MM.1S (cell line): ENCODE results near the gene JAML.

Experiments used
- DNase-seq: peaks from one replicate; pipeline ENCODE4 v3.0.0-alpha.2; 2015
- H2AFZ ChIP-seq: fragments of 300-600 bp; sonication (generic); 2 replicates; pipeline ENCODE4 v1.6.0; 2016; ENCODE audit warnings: antibody characterized with exemption, low read length
- H3F3A ChIP-seq: fragments of 300-600 bp; sonication (generic); 2 replicates; pipeline ENCODE4 v1.6.1; 2016; ENCODE audit warnings: mild to moderate bottlenecking, antibody characterized with exemption, low read length, moderate library complexity, mixed read lengths; ENCODE audit not compliant: insufficient read depth
- H3K27ac ChIP-seq: fragments of 300-600 bp; sonication (generic); 2 replicates; pipeline ENCODE4 v1.5.1; 2016; ENCODE audit warnings: mild to moderate bottlenecking, low read length
- H3K27me3 ChIP-seq: fragments of 300-600 bp; sonication (generic); replicated peaks from 2 replicates; pipeline ENCODE4 v1.6.0; 2016; ENCODE audit warnings: low read length; ENCODE audit not compliant: insufficient read depth
- H3K36me3 ChIP-seq: fragments of 300-600 bp; sonication (generic); replicated peaks from 2 replicates; pipeline ENCODE4 v1.6.1; 2016; ENCODE audit warnings: mild to moderate bottlenecking, low read length, mixed read lengths; ENCODE audit not compliant: insufficient read depth
- H3K4me1 ChIP-seq: fragments of 300-600 bp; sonication (generic); 2 replicates; pipeline ENCODE4 v1.6.1; 2016; ENCODE audit warnings: low read length, mixed read lengths
- H3K4me2 ChIP-seq: fragments of 300-600 bp; sonication (generic); 2 replicates; pipeline ENCODE4 v1.6.0; 2016; ENCODE audit warnings: low read depth, low read length
- H3K4me3 ChIP-seq: fragments of 300-600 bp; sonication (generic); 2 replicates; pipeline ENCODE4 v1.5.1; 2016; ENCODE audit warnings: low read length, mixed read lengths
- H3K79me2 ChIP-seq: fragments of 300-600 bp; sonication (generic); 2 replicates; pipeline ENCODE4 v1.6.1; 2016; ENCODE audit warnings: mixed run types, low read length, mixed read lengths
- H3K9ac ChIP-seq: fragments of 300-600 bp; sonication (generic); 2 replicates; pipeline ENCODE4 v1.6.1; 2016; ENCODE audit warnings: low read length, mixed read lengths
- H3K9me2 ChIP-seq: fragments of 300-600 bp; sonication (generic); replicated peaks from 2 replicates; pipeline ENCODE4 v1.6.1; 2016; ENCODE audit warnings: mild to moderate bottlenecking, low read length, mixed read lengths; ENCODE audit not compliant: insufficient read depth
- H3K9me3 ChIP-seq: fragments of 300-600 bp; sonication (generic); replicated peaks from 2 replicates; pipeline ENCODE4 v1.6.1; 2016; ENCODE audit warnings: mild to moderate bottlenecking, low read length, mixed read lengths; ENCODE audit not compliant: insufficient read depth
- H4K20me1 ChIP-seq: fragments of 300-600 bp; sonication (generic); 2 replicates; pipeline ENCODE4 v1.6.1; 2016; ENCODE audit warnings: mild to moderate bottlenecking, low read length, moderate library complexity, mixed read lengths; ENCODE audit not compliant: insufficient read depth
- EZH2 ChIP-seq: fragments of 300-600 bp; sonication (generic); optimal IDR thresholded peaks from 2 replicates; pipeline ENCODE3; 2017; ENCODE audit warnings: low read depth, mild to moderate bottlenecking, antibody characterized with exemption, low read length, mixed read lengths
- EZH2phosphoT487 ChIP-seq: fragments of 300-600 bp; sonication (generic); IDR thresholded peaks from 2 replicates; pipeline ENCODE4 v1.6.1; 2018; ENCODE audit warnings: antibody characterized with exemption, low read length
- TF ChIP-seq, protein P1 (sequence below): fragments of 300-600 bp; sonication (generic); IDR thresholded peaks from 2 replicates; pipeline ENCODE4 v1.5.1; 2016; ENCODE audit warnings: antibody characterized with exemption, low read length, mixed read lengths

The JAML gene

GRCh38 chr11:118200901-118201680 lies 23.7 kb downstream of the JAML start:
- no peak for DNase-seq
- H2AFZ ChIP-seq = no peak overlapping the region
- no peaks in the 10 kb centered on the region for H3K9me3 ChIP-seq

DNA sequence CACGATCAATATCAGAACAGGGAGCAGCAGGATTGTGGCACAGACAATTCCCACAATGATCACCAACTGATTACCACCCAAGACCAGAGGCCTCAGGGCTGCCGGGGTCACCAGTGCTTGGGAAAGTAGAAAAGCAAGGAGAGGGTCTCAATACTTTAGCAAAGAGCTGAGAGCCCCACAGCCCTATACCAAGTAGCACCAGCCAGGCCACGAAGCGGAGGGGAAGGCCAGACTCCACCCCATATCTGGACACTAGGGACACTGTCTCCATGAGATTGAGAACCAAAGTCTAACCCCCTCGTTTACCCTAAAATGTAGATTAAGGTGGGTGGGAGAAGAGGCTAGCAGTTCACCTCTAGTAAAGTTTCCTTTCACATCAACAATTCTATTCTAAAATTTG lies 24.3 kb downstream of the JAML start:
- no peaks in the 10 kb centered on the region for H4K20me1 ChIP-seq
- no peak overlapping the region for H3K4me3 ChIP-seq
- no peak for TF ChIP-seq EZH2
- TF ChIP-seq, protein P1, sequence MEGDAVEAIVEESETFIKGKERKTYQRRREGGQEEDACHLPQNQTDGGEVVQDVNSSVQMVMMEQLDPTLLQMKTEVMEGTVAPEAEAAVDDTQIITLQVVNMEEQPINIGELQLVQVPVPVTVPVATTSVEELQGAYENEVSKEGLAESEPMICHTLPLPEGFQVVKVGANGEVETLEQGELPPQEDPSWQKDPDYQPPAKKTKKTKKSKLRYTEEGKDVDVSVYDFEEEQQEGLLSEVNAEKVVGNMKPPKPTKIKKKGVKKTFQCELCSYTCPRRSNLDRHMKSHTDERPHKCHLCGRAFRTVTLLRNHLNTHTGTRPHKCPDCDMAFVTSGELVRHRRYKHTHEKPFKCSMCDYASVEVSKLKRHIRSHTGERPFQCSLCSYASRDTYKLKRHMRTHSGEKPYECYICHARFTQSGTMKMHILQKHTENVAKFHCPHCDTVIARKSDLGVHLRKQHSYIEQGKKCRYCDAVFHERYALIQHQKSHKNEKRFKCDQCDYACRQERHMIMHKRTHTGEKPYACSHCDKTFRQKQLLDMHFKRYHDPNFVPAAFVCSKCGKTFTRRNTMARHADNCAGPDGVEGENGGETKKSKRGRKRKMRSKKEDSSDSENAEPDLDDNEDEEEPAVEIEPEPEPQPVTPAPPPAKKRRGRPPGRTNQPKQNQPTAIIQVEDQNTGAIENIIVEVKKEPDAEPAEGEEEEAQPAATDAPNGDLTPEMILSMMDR = no peak
- H3K27me3 ChIP-seq = peaks cover 15% of the 10 kb centered on the region
- H3K9ac ChIP-seq = no peak overlapping the region
- H3K9me3 ChIP-seq = no peaks in the 10 kb centered on the region
- no peaks in the 10 kb centered on the region for H3F3A ChIP-seq
- no peak overlapping the region for H3K27ac ChIP-seq
- no peak overlapping the region for H3K4me2 ChIP-seq
- H3K36me3 ChIP-seq = no peaks in the 10 kb centered on the region
- H3K79me2 ChIP-seq = no peaks in the 10 kb centered on the region
- no peaks in the 10 kb centered on the region for H3K4me1 ChIP-seq
- no peaks in the 10 kb centered on the region for H3K9me2 ChIP-seq
- no peak for DNase-seq
- no peak overlapping the region for H2AFZ ChIP-seq

More at GRCh38 chr11:118200901-118201680, 23.7 kb downstream of the JAML start:
- H3F3A ChIP-seq = no peaks in the 10 kb centered on the region
- no peaks in the 10 kb centered on the region for H3K79me2 ChIP-seq
- H3K4me2 ChIP-seq = no peak overlapping the region
- H3K36me3 ChIP-seq = no peaks in the 10 kb centered on the region
- H4K20me1 ChIP-seq = no peaks in the 10 kb centered on the region
- H3K4me1 ChIP-seq = peaks cover 1% of the 10 kb centered on the region; the same call in 1 of the 2 replicates
- peaks cover 15% of the 10 kb centered on the region for H3K27me3 ChIP-seq
- TF ChIP-seq EZH2phosphoT487 (no peak), EZH2 (no peak)
- TF ChIP-seq, protein P1 = no peak
- no peak overlapping the region for H3K9ac ChIP-seq
- no peaks in the 10 kb centered on the region for H3K9me2 ChIP-seq
- H3K27ac ChIP-seq = no peak overlapping the region
- no peak overlapping the region for H3K4me3 ChIP-seq

- H3K79me2 ChIP-seq = no peaks in the 10 kb centered on the region
- H3K9ac ChIP-seq = no peak overlapping the region
- H3F3A ChIP-seq = no peaks in the 10 kb centered on the region
- H3K4me3 ChIP-seq = no peak overlapping the region
- H3K27me3 ChIP-seq = peaks cover 15% of the 10 kb centered on the region
- no peaks in the 10 kb centered on the region for H4K20me1 ChIP-seq
- no peaks in the 10 kb centered on the region for H3K9me2 ChIP-seq
- no peak overlapping the region for H2AFZ ChIP-seq
- H3K4me1 ChIP-seq = no peaks in the 10 kb centered on the region
- TF ChIP-seq, protein P1 = no peak
- TF ChIP-seq EZH2 (no peak), EZH2phosphoT487 (no peak)
- no peak overlapping the region for H3K4me2 ChIP-seq
- DNase-seq = no peak
- H3K9me3 ChIP-seq = no peaks in the 10 kb centered on the region
- no peaks in the 10 kb centered on the region for H3K36me3 ChIP-seq
- no peak overlapping the region for H3K27ac ChIP-seq
Measured at GRCh38 chr11:118199135-118199534, 25.7 kb downstream of the JAML start.
